T-cell (primary cell): ENCODE results near the gene SELENOM. TPM values are rescaled to one million over a fixed set of nuclear protein-coding genes. Genes with fewer than 3 reads are reported as not detected.

Experiments
- ATAC-seq, 4 experiments: fragments of 200-7000 bp in 3 of 4; fragments of 150-1000 bp in 1 of 4; cut with Tn5 transposase; replicated peaks in 1 of 4; 1 replicate in 3 of 4; 2 replicates in 1 of 4; pipeline ENCODE4 v1.10.0; 2021; ENCODE audit warnings: moderate library complexity in 3 of 4, mild to moderate bottlenecking in 2 of 4, moderate number of reproducible peaks in 1 of 4
- CTCF ChIA-PET, 2 donors: fragments of 300-600 bp; sonication (Branson Sonifier 250); formaldehyde crosslinking; loops; one replicate each; lab custom pipeline; 2022; ENCODE audit warnings: antibody characterized with exemption in 2 of 2; lab: Charles Lee
- POLR2A ChIA-PET, 2 donors: fragments of 300-600 bp; sonication (Branson Sonifier 250); formaldehyde crosslinking; loops; one replicate each; lab custom pipeline; 2022; ENCODE audit warnings: antibody characterized with exemption in 2 of 2; lab: Charles Lee
- DNase-seq, 35 experiments: peaks; one replicate each; pipeline versions ENCODE4 v3.0.0 to v3.0.0-alpha.2; 2013 to 2023
- H3K27ac ChIP-seq: one replicate; pipeline ENCODE4 v1.5.1; 2013; ENCODE audit warnings: low read length
- H3K27me3 ChIP-seq, 2 experiments: replicated peaks in 1 of 2; 1 replicate in 1 of 2; 2 replicates in 1 of 2; pipeline versions ENCODE4 v1.6.1 to v1.7.0; 2013; ENCODE audit warnings: low read length in 1 of 2, mixed read lengths in 1 of 2; ENCODE audit not compliant: control insufficient read depth in 2 of 2, insufficient read depth in 2 of 2; ENCODE audit errors: extremely low read depth in 1 of 2
- H3K36me3 ChIP-seq, 2 donors: 1 replicate in 1 of 2; 2 replicates in 1 of 2; pipeline versions ENCODE4 v1.6.1 to v1.7.0; 2013; ENCODE audit warnings: low read length in 1 of 2; ENCODE audit not compliant: control insufficient read depth in 2 of 2, insufficient read depth in 1 of 2; ENCODE audit errors: extremely low read depth in 1 of 2
- H3K4me1 ChIP-seq, 2 experiments: 1 replicate in 1 of 2; 2 replicates in 1 of 2; pipeline versions ENCODE4 v1.6.1 to v1.7.0; 2013; ENCODE audit warnings: low read length in 2 of 2, mixed read lengths in 1 of 2; ENCODE audit not compliant: insufficient read depth in 2 of 2, control insufficient read depth in 1 of 2; ENCODE audit errors: extremely low read depth in 1 of 2
- H3K4me3 ChIP-seq, 2 donors: 1 replicate in 1 of 2; 2 replicates in 1 of 2; pipeline versions ENCODE4 v1.5.1 to v1.7.0; 2013; ENCODE audit warnings: mild to moderate bottlenecking in 2 of 2, low read length in 1 of 2, moderate library complexity in 1 of 2; ENCODE audit not compliant: control insufficient read depth in 1 of 2; ENCODE audit errors: extremely low read depth in 1 of 2
- H3K9me3 ChIP-seq: 2 replicates; pipeline ENCODE4 v1.7.0; 2013
- H3K27ac Mint-ChIP-seq, 2 donors: one replicate each; pipeline ENCODE4 v1.8.0; 2020 to 2021; ENCODE audit warnings: mild to moderate bottlenecking in 2 of 2, mixed read lengths in 2 of 2
- H3K27me3 Mint-ChIP-seq, 2 donors: one replicate each; pipeline ENCODE4 v1.8.0; 2021 to 2022; ENCODE audit warnings: mixed read lengths in 2 of 2
- H3K36me3 Mint-ChIP-seq: one replicate; pipeline ENCODE4 v1.8.0; 2021; ENCODE audit warnings: mixed read lengths
- H3K4me1 Mint-ChIP-seq, 3 donors: one replicate each; pipeline ENCODE4 v1.8.0; 2020 to 2022; ENCODE audit warnings: mixed read lengths in 3 of 3, mild to moderate bottlenecking in 1 of 3
- H3K4me3 Mint-ChIP-seq, 3 donors: one replicate each; pipeline ENCODE4 v1.8.0; 2020 to 2022; ENCODE audit warnings: mild to moderate bottlenecking in 3 of 3, mixed read lengths in 3 of 3, moderate library complexity in 3 of 3
- H3K9me3 Mint-ChIP-seq, 3 donors: one replicate each; pipeline ENCODE4 v1.8.0; 2020 to 2022; ENCODE audit warnings: mixed read lengths in 3 of 3
- WGBS: methylation state at CpG from one replicate; pipeline ENCODE4 v1.1.5; 2013; ENCODE audit warnings: missing lambda C conversion rate; ENCODE audit not compliant: insufficient coverage; 5-methylcytosine and 5-hydroxymethylcytosine counted together
- total RNA-seq, 35 experiments: library from RNA in 6 of 35; stranded (reverse) in 6 of 35; fragments of 120-200 nt in 1 of 35; gene quantifications; one replicate each; pipeline versions ENCODE4 v1.2.1 to v1.2.4 and lab custom pipeline; 2013 to 2026

The SELENOM gene
- total RNA-seq, 5 donors from 2014 or later (not counting 1 experiment from before 2014, with no cell fraction given): 46.4 to 67.8 (median 53.7) TPM

DNA sequence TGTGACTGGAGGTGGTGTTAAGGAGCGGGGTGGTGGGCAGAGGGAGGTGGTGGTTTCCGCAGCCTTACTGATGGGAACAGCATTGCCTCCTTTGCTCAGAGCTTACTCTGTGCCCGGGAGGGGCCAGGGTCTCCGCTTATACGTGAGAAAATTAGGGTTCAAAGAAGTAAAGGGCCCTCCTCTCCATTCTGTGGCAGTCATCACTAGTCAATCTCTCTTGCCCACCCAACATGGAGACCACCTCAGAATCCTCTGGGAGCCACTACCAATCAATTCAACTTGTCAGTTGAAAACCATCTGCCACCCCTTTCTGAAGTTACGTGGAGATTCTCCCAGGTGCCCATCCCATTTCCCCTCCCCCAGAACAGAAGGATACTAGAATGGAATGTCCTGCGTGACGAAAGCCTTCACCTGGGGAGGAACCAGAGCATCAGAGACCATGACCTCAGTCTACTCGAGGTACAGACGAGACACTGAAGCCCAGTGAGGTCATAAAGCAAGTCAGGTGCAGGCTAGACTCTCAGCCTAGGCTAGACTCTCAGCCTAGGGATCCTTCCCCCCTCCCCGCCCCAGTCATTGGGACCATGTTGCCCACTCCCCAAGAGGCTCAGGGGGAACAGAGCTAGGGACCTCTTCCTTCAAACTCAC lies 2.0 kb downstream of the SELENOM start:
- Histone ChIP-seq H3K27me3 (no peaks in the 10 kb centered on the region), H3K4me3 (no peak overlapping the region), H3K9me3 (no peaks in the 10 kb centered on the region), H3K36me3 (no peaks in the 10 kb centered on the region), H3K4me1 (peaks cover 7 to 30% of the 10 kb centered on the region in 2 experiments), H3K27ac (no peak overlapping the region)
- ChIA-PET CTCF (no interaction called here), POLR2A (interaction anchor here in 1 of 2 donors (0.6 kb wide), 1 partner anchor 158 kb away, joined by 3 read pairs; no protein-coding TSS in a partner anchor)
- Mint-ChIP-seq H3K27ac (peak overlapping the region in 1 of 2 donors; percentile 93), H3K9me3 (no peaks in the 10 kb centered on the region), H3K36me3 (no peaks in the 10 kb centered on the region), H3K4me1 (peaks cover 22 to 28% (median 26%) of the 10 kb centered on the region in 3 donors), H3K4me3 (peak overlapping the region; percentile 26 to 98 (median 96)), H3K27me3 (peaks cover 0 to 3% of the 10 kb centered on the region in 2 donors)
- ATAC-seq (no peak), DNase-seq (no peak)
- WGBS: 92% methylated on average over 6 of the region's 11 CpGs

DNA sequence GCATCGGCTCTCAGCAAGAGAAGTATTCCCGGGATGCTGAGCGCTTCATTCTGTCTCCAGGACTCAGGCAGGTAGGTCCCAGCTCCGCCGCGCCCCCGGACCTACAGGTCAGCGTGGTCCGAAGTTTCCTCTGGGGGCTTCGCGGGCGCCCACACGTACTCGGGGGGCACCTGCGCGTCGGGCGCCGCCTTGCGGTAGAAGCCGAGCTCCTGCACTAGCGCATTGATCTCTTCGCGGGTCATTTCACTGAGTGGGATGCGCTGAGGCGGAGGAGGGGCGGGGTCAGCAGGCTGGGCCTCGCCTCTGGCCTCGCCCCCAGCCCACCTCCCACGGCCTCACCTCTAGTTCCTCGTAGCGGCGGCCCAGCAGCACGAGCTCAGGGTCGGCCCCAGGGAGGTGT lies 2.5 kb downstream of the SELENOM start:
- CTCF ChIA-PET: no interaction called here
- H3K4me3 Mint-ChIP-seq: no peak overlapping the region
- DNase-seq: peak in 1 of 35 experiments; percentile 46

DNA sequence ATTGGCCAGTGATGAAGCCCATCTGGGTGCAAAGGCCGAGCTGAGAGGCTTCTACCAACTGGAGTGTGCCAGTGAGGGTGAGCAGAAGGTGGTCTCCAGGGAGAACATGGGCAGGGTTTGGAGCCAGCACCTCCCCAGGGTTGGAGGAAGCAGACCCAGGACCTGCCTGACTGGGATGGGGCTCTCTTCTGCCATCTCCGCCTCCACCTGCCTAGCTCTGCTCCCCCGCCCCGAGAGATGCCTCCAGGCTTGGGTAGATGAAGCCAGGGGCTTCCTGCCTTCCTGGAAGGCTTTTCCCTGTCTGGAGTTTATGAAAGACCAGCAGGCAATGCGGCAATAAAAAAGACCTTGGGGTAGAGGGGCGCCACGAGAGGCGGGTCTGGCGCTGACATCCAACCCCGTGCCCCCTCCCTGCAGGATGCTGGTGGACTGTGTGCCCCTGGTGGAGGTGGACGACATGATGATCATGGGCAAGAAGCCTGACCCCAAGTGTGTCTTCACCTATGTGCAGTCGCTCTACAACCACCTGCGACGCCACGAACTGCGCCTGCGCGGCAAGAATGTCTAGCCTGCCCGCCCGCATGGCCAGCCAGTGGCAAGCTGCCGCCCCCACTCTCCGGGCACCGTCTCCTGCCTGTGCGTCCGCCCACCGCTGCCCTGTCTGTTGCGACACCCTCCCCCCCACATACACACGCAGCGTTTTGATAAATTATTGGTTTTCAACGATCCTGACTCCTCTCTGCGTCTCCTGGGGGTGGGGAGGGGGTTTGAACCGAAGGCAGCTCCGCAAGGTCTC lies 3.3 kb downstream of the SELENOM start:
- Mint-ChIP-seq H3K9me3 (no peaks in the 10 kb centered on the region), H3K27ac (no peak overlapping the region), H3K4me3 (no peak overlapping the region), H3K27me3 (peaks cover 0 to 3% of the 10 kb centered on the region in 2 donors), H3K36me3 (no peaks in the 10 kb centered on the region), H3K4me1 (peaks cover 22 to 28% (median 26%) of the 10 kb centered on the region in 3 donors)
- Histone ChIP-seq H3K27ac (no peak overlapping the region), H3K27me3 (no peaks in the 10 kb centered on the region), H3K9me3 (no peaks in the 10 kb centered on the region), H3K4me1 (peaks cover 7 to 30% of the 10 kb centered on the region in 2 experiments), H3K36me3 (no peaks in the 10 kb centered on the region), H3K4me3 (no peak overlapping the region)
- DNase-seq (no peak), ATAC-seq (no peak)
- WGBS: 97% methylated on average over 22 of the region's 33 CpGs
- ChIA-PET CTCF (no interaction called here), POLR2A (no interaction called here)

More for the DNA sequence above, 2.5 kb downstream of the SELENOM start:
- Histone ChIP-seq H3K36me3 (no peaks in the 10 kb centered on the region), H3K27me3 (no peaks in the 10 kb centered on the region), H3K4me1 (peaks cover 7 to 30% of the 10 kb centered on the region in 2 experiments), H3K9me3 (no peaks in the 10 kb centered on the region), H3K4me3 (no peak overlapping the region), H3K27ac (no peak overlapping the region)
- Mint-ChIP-seq H3K27ac (no peak overlapping the region), H3K36me3 (no peaks in the 10 kb centered on the region), H3K4me1 (peaks cover 22 to 28% (median 26%) of the 10 kb centered on the region in 3 donors), H3K27me3 (peaks cover 0 to 3% of the 10 kb centered on the region in 2 donors), H3K9me3 (no peaks in the 10 kb centered on the region)
- POLR2A ChIA-PET: interaction anchor here in 1 of 2 donors (0.6 kb wide), 1 partner anchor 159 kb away, joined by 3 read pairs; no protein-coding TSS in a partner anchor
- 85% methylated on average over 29 of the region's 35 CpGs for WGBS
- ATAC-seq: no peak

DNA sequence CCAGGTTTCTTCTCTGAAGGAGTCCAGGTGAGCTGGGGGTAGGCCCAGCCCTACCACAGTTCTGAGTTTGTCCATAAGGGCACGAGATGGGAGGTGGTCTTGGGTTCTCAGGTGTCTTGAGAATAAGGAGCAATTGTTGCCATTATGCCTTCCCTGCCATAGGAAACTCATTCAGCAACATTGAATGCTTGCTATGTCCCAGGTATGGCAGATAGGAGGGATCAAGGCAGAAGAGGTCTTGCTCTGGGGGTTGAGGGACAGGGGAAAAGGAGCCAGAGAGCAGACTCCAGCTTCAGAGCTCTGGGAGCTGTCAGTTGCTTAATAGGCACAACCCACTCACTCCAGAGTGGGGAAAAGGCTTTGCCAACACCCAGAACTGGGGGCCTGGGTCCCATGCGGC lies 4.3 kb downstream of the SELENOM start:
- Histone ChIP-seq H3K36me3 (no peaks in the 10 kb centered on the region), H3K4me1 (peaks cover 7 to 26% of the 10 kb centered on the region in 2 experiments), H3K4me3 (no peak overlapping the region), H3K27ac (no peak overlapping the region), H3K9me3 (no peaks in the 10 kb centered on the region), H3K27me3 (no peaks in the 10 kb centered on the region)
- no peak overlapping the region for H3K27ac Mint-ChIP-seq
- POLR2A ChIA-PET: no interaction called here
- CTCF ChIA-PET: interaction anchor here in 1 of 2 donors (0.6 kb wide), 1 partner anchor 537 kb away, joined by 4 read pairs; no protein-coding TSS in a partner anchor
- no peaks in the 10 kb centered on the region for H3K9me3 Mint-ChIP-seq
- no peak for DNase-seq
- peaks cover 0 to 3% of the 10 kb centered on the region in 2 donors for H3K27me3 Mint-ChIP-seq
- peaks cover 22 to 27% (median 26%) of the 10 kb centered on the region in 3 donors for H3K4me1 Mint-ChIP-seq
- no peak overlapping the region for H3K4me3 Mint-ChIP-seq
- 100% methylated on average over 1 of the region's 2 CpGs for WGBS
- ATAC-seq: no peak
- H3K36me3 Mint-ChIP-seq: no peaks in the 10 kb centered on the region

DNA sequence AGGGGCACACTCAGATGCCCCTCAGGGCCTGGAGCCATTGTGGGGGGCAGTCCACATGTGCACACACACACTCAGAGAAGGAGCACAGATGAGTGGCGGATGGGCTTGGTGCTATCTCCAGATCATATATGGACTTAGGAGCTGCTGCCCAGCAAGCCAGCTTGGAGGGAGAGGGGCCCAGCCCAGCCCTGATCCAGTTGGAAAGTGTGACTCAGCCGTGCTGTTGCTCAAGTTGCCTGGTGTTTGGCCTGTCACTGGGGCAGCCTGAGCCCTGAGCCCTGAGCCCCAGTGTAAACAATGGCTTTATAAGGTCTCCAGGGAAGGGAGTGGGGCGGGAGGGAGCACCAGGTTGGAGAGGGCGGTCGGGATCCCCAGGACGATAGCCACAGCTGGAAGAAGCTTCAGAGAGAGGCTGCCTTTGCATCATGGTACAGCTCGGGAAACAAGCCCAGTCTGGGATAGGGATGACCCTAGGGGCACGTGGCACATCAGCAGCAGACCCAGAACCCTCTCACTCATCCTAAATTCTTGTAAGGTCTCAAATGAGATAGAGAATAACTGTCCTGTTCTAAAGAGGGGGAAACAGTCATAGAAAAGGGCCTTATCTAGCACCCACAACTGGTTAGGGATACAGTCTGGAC lies 4.8 kb downstream of the SELENOM start:
- H3K4me1 Mint-ChIP-seq: peaks cover 16 to 22% (median 20%) of the 10 kb centered on the region in 3 donors
- POLR2A ChIA-PET: no interaction called here
- CTCF ChIA-PET: interaction anchor here in 1 of 2 donors (0.6 kb wide), 1 partner anchor 538 kb away, joined by 4 read pairs; no protein-coding TSS in a partner anchor
- Histone ChIP-seq H3K27ac (no peak overlapping the region), H3K4me1 (peaks cover 3 to 23% of the 10 kb centered on the region in 2 experiments), H3K36me3 (no peaks in the 10 kb centered on the region), H3K9me3 (no peaks in the 10 kb centered on the region), H3K27me3 (no peaks in the 10 kb centered on the region), H3K4me3 (no peak overlapping the region)
- H3K27ac Mint-ChIP-seq: peak overlapping the region in 1 of 2 donors; percentile 52
- H3K9me3 Mint-ChIP-seq: no peaks in the 10 kb centered on the region
- WGBS: 90% methylated on average over 3 of the region's 8 CpGs
- H3K4me3 Mint-ChIP-seq: no peak overlapping the region
- ATAC-seq (no peak), DNase-seq (no peak)
- no peaks in the 10 kb centered on the region for H3K36me3 Mint-ChIP-seq
- H3K27me3 Mint-ChIP-seq: peaks cover 0 to under 1% of the 10 kb centered on the region in 2 donors
